Umbilical cord (tissue), 2 donors: ENCODE data around the gene KIRREL3. TPM values are rescaled to one million over a fixed set of nuclear protein-coding genes. Genes with fewer than 3 reads are reported as not detected.
A peak's percentile ranks its signal among the peaks of the same experiment; 100 is the strongest.
"Not testable (repeated sequence)": the region's sequence is repeated elsewhere in the genome, so short reads cannot be mapped to it uniquely, and the experiment has no call there.

Experiments
- DNase-seq: peaks from one replicate; pipeline ENCODE4 v3.0.0-alpha.2; 2015; ENCODE audit warnings: low spot score
- total RNA-seq: library from RNA; depleted of rRNA; stranded (reverse); fragments of >200 nt; gene quantifications from one replicate; pipeline ENCODE4 v1.2.3, GENCODE V29; 2014; ENCODE audit warnings: low replicate concordance; ENCODE audit not compliant: insufficient read depth

The KIRREL3 gene
- total RNA-seq, 1 donor from 2014 or later, result 0.72 TPM

GRCh38 chr11:126387857-126388256, 612.7 kb downstream of the KIRREL3 start:
- peak; percentile 58 for DNase-seq

GRCh38 chr11:126386729-126387071, 613.9 kb downstream of the KIRREL3 start:
- not testable (repeated sequence) for DNase-seq

- DNase-seq, result no peak
Measured at GRCh38 chr11:126385991-126386728, 614.4 kb downstream of the KIRREL3 start.

- no peak for DNase-seq
Measured at GRCh38 chr11:126384449-126385070, 616.0 kb downstream of the KIRREL3 start.

- no peak for DNase-seq
Measured at GRCh38 chr11:126383339-126384335, 616.9 kb downstream of the KIRREL3 start.

GRCh38 chr11:126382641-126383040, 617.9 kb downstream of the KIRREL3 start:
- DNase-seq, result not testable (repeated sequence)

- not testable (repeated sequence) for DNase-seq
Measured at GRCh38 chr11:126381960-126382359, 618.6 kb downstream of the KIRREL3 start.

- DNase-seq, result no peak
Measured at GRCh38 chr11:126380909-126381308, 619.7 kb downstream of the KIRREL3 start.

- peak; percentile 73 for DNase-seq
Measured at GRCh38 chr11:126378763-126379162, 621.8 kb downstream of the KIRREL3 start.

GRCh38 chr11:126375726-126376125, 624.8 kb downstream of the KIRREL3 start:
- DNase-seq, result no peak

GRCh38 chr11:126374562-126375300, 625.8 kb downstream of the KIRREL3 start:
- DNase-seq, result not testable (repeated sequence)

- DNase-seq, result not testable (repeated sequence)
Measured at GRCh38 chr11:126373389-126374066, 627.0 kb downstream of the KIRREL3 start.
